Ovary (tissue), 9 donors: Measurements from ENCODE around the gene UBTD1. TPM values are rescaled to one million over a fixed set of nuclear protein-coding genes. Genes with fewer than 3 reads are reported as not detected.
A peak's percentile ranks its signal among the peaks of the same experiment; 100 is the strongest.

Experiments used
- DNase-seq, 5 donors: peaks; one replicate each; pipeline ENCODE4 v3.0.0-alpha.2; 2019 to 2020
- H3K27ac ChIP-seq, 2 donors: fragments of 200-600 bp; one replicate each; pipeline versions ENCODE4 v1.5.1 to v1.8.0; 2019 to 2022
- H3K27me3 ChIP-seq: fragments of 200-600 bp; one replicate; pipeline ENCODE4 v1.8.0; 2022
- H3K36me3 ChIP-seq: fragments of 200-600 bp; sonication (generic); one replicate; pipeline ENCODE4 v1.5.1; 2019
- H3K4me1 ChIP-seq: one replicate; pipeline ENCODE4 v1.8.1; 2013; ENCODE audit warnings: mild to moderate bottlenecking, moderate library complexity; ENCODE audit not compliant: insufficient read depth
- H3K4me3 ChIP-seq: fragments of 200-600 bp; sonication (generic); one replicate; pipeline ENCODE4 v1.5.1; 2017
- H3K9me3 ChIP-seq, 2 donors: fragments of 200-600 bp in 1 of 2; sonication (generic) in 1 of 2; one replicate each; pipeline versions ENCODE4 v1.5.1 to v1.8.1; 2013 to 2019; ENCODE audit warnings: mild to moderate bottlenecking in 1 of 2, moderate library complexity in 1 of 2
- EP300 ChIP-seq: sonication (generic); formaldehyde crosslinking; IDR thresholded peaks from one replicate; pipeline ENCODE4 v1.6.1; 2017; ENCODE audit warnings: antibody characterized with exemption
- POLR2A ChIP-seq: fragments of 450-650 bp; IDR thresholded peaks from one replicate; pipeline ENCODE4 v1.6.1; 2017; ENCODE audit warnings: antibody characterized with exemption, mild to moderate bottlenecking, moderate library complexity
- WGBS, 3 donors: extraction: QIAGEN DNeasy Blood & Tissue Kit in 1 of 3; methylation state at CpG; one replicate each; pipeline versions ENCODE4 v1.1.5 to v1.1.7; 2013 to 2017; 5-methylcytosine and 5-hydroxymethylcytosine counted together
- intact Hi-C, 4 donors: fragments of 100-400 bp; cut with DNase I; formaldehyde crosslinking; loops; one replicate each; pipeline versions ENCODE4 v1.11.0 to v1.15.1; 2022 to 2023
- polyA plus RNA-seq, 2 donors: library from polyadenylated mRNA; stranded (reverse); fragments of 200-250 nt in 1 of 2; fragments of 350-450 nt in 1 of 2; fragmentation: Illumina TruSeq in 1 of 2; extraction: RNeasy Lipid Tissue Mini Kit (QIAGEN cat#74804) in 1 of 2; gene quantifications; one replicate each; pipeline ENCODE4 v1.2.3, GENCODE V29; 2013 to 2014
- total RNA-seq, 7 donors: library from RNA; depleted of rRNA in 2 of 7; stranded (reverse); fragments of >200 nt in 2 of 7; fragmentation: NEBNext Ultra II Directional in 3 of 7; extraction: Animal tissue kit (Norgen Biotek cat#: 25700) in 3 of 7; gene quantifications; one replicate each; pipeline versions ENCODE4 v1.1.0 to v1.2.4, GENCODE V29; 2016 to 2023
- TF ChIP-seq, protein P1 (sequence below), 3 donors: fragments of 450-650 bp in 2 of 3; fragments of 200-600 bp in 1 of 3; IDR thresholded peaks; one replicate each; pipeline versions ENCODE4 v1.5.1 to v1.8.0; 2016 to 2022; ENCODE audit warnings: antibody characterized with exemption in 3 of 3, mild to moderate bottlenecking in 1 of 3
- donor health status: DM: no; HTN: no; CAD: no; lungs with moderate emphysema.
- donor health status: DM: no; HTN: no; CAD: no.
- donor health status: Bipolar disorder and iron deficiency.
- donor health status: DM: yes; HTN: yes; CAD: no.
- donor health status: DM: no; HTN: no; CAD: no.
- donor health status: DM: yes; HTN: yes; CAD: no.

Gene UBTD1
- total and polyA plus RNA-seq, 9 donors, result 0.20 to 15.2 (median 11.5) TPM

DNA sequence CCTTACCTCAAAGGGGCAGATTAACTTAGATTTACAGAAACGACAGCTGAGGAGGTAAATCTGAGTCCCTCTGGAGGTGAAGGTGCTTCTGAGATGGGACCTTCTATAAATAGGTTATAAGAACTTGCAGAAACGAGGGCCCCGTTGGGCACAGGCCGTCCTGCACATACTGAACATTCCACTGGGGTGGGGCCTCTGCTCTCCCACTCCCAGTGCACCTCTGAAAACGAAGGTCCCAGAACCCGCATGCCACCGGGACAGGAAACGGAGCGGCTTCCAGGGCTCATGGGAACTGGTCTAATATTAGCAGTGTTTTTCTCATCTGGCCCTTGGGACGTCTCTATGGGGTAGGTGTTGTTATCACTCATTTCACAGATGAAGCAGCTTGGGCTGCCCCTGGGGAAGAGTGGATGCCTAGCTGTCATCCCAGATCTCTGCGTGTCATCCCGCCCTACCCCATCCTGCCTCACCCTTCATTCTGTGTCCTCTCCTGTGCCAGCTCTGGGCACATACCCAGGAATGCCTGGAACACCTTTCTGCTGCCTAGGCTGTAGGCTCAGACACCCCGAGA lies 110.4 kb downstream of the UBTD1 start:
- Histone ChIP-seq H3K27ac (no peak overlapping the region), H3K9me3 (no peaks in the 10 kb centered on the region), H3K36me3 (no peaks in the 10 kb centered on the region), H3K4me1 (no peaks in the 10 kb centered on the region), H3K27me3 (no peaks in the 10 kb centered on the region), H3K4me3 (no peak overlapping the region)
- no peak for TF ChIP-seq EP300
- TF ChIP-seq, protein P1, sequence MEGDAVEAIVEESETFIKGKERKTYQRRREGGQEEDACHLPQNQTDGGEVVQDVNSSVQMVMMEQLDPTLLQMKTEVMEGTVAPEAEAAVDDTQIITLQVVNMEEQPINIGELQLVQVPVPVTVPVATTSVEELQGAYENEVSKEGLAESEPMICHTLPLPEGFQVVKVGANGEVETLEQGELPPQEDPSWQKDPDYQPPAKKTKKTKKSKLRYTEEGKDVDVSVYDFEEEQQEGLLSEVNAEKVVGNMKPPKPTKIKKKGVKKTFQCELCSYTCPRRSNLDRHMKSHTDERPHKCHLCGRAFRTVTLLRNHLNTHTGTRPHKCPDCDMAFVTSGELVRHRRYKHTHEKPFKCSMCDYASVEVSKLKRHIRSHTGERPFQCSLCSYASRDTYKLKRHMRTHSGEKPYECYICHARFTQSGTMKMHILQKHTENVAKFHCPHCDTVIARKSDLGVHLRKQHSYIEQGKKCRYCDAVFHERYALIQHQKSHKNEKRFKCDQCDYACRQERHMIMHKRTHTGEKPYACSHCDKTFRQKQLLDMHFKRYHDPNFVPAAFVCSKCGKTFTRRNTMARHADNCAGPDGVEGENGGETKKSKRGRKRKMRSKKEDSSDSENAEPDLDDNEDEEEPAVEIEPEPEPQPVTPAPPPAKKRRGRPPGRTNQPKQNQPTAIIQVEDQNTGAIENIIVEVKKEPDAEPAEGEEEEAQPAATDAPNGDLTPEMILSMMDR (IDR thresholded peaks at IDR 0.05), result no peak
- no peak for TF ChIP-seq POLR2A
- intact Hi-C loops, result no loop called here
- WGBS, 3 donors, result 60 to 72% (median 68%) methylated on average over 13 of the region's 13 CpGs
- DNase-seq, result no peak

DNA sequence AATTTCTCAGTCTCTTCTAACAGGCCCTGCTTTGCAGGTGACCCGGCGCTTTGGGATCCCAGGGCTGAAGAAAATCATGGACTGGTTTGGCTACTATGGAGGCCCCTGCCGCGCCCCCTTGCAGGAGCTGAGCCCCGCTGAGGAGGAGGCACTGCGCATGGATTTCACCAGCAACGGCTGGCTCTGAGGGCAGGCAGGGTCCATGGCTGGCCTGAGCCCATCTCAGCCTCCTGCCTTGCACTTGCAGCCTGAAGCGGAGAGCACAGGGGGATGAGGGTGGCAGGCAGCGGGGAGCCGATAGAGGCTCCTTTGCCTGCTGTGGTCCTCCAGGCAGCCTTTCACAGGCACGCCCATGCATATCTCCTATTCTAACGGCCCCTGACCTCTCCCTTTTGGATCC lies 112.7 kb downstream of the UBTD1 start:
- no peak for DNase-seq
- Histone ChIP-seq H3K4me1 (no peaks in the 10 kb centered on the region), H3K4me3 (no peak overlapping the region), H3K9me3 (no peaks in the 10 kb centered on the region), H3K36me3 (no peaks in the 10 kb centered on the region), H3K27me3 (no peaks in the 10 kb centered on the region), H3K27ac (no peak overlapping the region)
- 88 to 89% (median 89%) methylated on average over 12 of the region's 12 CpGs for WGBS, 3 donors
- no peak for TF ChIP-seq EP300
- TF ChIP-seq, protein P1 (IDR thresholded peaks at IDR 0.05), result no peak
- no peak for TF ChIP-seq POLR2A
- intact Hi-C loops, result loop anchor here in 2 of 4 donors (2.0 to 10.0 kb wide), 4 partner anchors 21 to 207 kb away; partner anchors contain the start of genes ANKRD2 (in 1 of the 2) and RRP12 (in 1 of the 2)

DNA sequence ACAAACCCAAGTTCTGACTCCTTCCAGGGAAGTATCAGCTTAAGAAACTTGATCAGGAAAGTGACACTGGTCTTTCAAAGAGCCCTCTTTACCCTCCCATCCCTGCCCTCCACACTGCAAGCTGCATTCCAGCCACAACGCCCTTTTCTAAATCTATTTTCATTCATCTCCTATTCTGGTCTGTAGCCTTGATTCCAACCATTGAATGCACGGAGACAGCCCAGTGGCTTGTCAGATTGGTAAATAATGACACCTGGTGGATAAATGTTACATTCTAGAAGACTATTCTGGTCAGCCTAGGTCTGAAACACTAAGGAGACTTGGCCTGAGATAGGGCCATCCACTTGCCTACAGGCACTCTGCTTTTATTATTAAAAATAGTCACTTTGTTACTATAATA lies 113.7 kb downstream of the UBTD1 start:
- Histone ChIP-seq H3K4me1 (no peaks in the 10 kb centered on the region), H3K4me3 (no peak overlapping the region), H3K27ac (no peak overlapping the region), H3K27me3 (no peaks in the 10 kb centered on the region), H3K9me3 (no peaks in the 10 kb centered on the region), H3K36me3 (no peaks in the 10 kb centered on the region)
- TF ChIP-seq POLR2A (no peak), EP300 (no peak)
- TF ChIP-seq, protein P1 (IDR thresholded peaks at IDR 0.05), result peak in 1 of 3 donors; percentile 15
- intact Hi-C loops, result loop anchor here in 2 of 4 donors (5.0 to 10.0 kb wide), 2 partner anchors 150 to 208 kb away; partner anchors contain the start of gene RRP12 (in 1 of the 2)
- WGBS, 3 donors, result 25 to 41% (median 29%) methylated on average over 2 of the region's 2 CpGs
- no peak for DNase-seq

DNA sequence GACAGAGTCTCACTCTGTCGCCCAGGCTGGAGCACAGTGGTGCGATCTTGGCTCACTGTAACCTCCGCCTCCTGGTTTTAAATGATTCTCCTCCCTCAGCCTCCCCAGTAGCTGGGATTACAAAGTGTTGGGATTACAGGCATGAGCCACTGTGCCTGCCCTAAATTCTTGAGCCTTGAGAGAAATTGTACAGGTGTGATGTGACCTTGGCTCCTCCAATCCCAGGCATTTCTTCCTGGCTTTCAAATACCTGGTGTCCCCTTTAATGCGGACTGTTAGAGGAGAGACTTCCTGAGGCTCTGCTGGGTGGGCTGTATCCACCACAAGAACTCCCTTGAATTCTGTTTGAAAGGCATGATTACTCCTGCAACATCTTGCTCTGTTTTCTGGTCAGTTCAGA lies 119.6 kb downstream of the UBTD1 start:
- Histone ChIP-seq H3K27me3 (no peaks in the 10 kb centered on the region), H3K4me1 (no peaks in the 10 kb centered on the region), H3K36me3 (no peaks in the 10 kb centered on the region), H3K27ac (no peak overlapping the region), H3K4me3 (no peak overlapping the region), H3K9me3 (no peaks in the 10 kb centered on the region)
- intact Hi-C loops, result loop anchor here in 1 of 4 donors (10.0 kb wide), 1 partner anchor 213 kb away; the partner anchor contains the start of gene RRP12
- WGBS, 3 donors, result 87 to 96% (median 93%) methylated on average over 4 of the region's 4 CpGs
- TF ChIP-seq, protein P1 (IDR thresholded peaks at IDR 0.05), result no peak
- TF ChIP-seq POLR2A (no peak), EP300 (no peak)
- no peak for DNase-seq
